ELF-1 (cell line): ENCODE data around the gene PLCG2.
A peak's percentile ranks its signal among the peaks of the same experiment; 100 is the strongest.

Experiments
- DNase-seq: peaks from one replicate; pipeline ENCODE4 v3.0.0-alpha.2; 2016; ENCODE audit warnings: low read depth, low spot score

Gene PLCG2

DNA sequence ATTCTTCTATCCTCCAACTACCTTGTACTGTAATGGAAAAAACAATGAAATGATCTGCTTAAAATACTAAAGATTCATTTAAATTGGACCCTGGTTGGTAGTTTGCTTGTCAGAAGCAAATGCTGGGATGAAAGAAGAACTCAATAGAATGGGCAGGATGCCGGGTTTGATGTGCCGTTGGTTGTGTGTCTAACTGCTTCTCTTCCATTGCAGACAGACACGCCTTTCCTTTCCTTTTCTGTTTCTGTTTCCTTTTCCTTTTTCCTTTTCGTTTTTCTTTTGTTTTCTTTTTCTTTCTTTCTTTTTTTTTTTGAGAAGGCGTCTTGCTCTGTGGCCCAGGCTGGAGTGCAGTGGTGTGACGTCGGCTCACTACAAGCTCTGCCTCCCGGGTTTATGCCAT lies 64.6 kb downstream of the PLCG2 start:
- no peak for DNase-seq

- DNase-seq, result no peak
Measured at GRCh38 chr16:81846105-81846504, 67.0 kb downstream of the PLCG2 start.

DNA sequence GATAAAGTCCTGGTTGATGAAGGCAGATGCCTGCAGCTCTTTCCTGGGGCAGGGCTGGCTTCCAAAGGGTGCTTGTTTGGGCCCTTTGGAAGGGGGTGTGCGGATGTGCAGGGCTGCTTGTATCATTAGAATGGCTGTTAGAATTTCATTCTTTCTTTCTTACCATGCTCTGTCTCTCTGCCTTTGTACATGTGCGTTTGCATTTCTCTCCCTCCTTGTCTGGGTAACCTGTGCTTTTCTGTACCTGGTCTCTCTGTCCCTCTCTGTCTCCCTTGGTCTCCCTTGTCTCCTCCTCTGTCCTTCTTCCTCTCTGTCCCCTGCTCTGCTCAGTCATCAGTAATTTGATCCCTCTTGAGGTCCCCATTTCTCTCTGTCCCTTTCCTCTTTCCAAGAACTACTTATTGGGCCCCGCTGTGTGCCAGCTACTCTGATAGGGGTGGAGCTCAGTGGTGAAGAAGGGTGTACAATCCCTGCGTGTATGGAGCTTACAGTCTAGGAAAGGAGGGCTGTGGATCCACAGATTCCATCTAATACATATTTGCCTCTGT lies 69.3 kb downstream of the PLCG2 start:
- no peak for DNase-seq

- DNase-seq, result no peak
Measured at GRCh38 chr16:81850197-81850944, 71.3 kb downstream of the PLCG2 start.

GRCh38 chr16:81852347-81852746 lies 73.3 kb downstream of the PLCG2 start:
- DNase-seq, result no peak

GRCh38 chr16:81855552-81856153 lies 76.6 kb downstream of the PLCG2 start:
- peak; percentile 57 for DNase-seq

DNA sequence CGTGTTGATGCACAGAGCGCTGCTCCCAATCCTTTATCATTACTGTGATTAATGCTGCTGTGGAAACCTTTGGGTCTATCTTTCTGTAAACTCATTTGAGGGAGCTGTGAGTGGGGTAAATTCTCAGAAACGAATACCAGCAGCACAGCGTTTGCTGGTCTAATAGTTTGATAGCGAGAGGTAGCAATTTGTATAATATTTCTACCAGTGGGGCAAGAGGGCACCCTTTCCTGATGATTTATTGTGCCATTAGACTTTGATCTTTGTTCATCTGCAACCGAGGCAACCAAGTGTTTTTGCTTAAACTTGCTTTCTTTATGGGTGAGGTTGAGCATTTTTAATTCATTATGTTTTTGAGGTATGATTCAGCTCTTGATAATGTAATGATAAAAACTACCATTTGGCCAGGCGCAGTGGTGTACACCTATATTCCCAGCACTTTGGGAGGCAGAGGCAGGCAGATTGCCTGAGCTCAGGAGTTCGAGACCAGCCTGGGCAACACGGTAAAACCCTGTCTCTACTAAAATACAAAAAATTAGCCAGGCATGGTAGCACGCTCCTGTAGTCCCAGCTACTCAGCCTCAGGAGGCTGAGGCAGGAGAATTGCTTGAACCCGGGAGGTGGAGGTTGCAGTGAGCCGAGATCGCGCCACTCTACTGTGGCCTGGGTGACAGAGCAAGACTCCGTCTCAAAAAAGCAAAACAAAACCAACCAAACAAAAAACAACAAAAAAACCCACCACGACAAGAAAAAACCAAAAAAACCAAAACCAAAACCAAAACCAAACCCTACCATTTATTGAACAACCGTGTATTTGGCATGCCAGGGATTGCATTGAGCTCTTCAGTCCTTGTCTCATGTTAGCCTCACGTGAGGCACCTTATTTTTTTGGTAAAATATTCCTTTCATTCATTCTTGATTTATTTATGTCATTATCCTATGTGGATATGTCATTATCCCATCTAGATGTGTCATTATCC lies 81.5 kb downstream of the PLCG2 start:
- no peak for DNase-seq

DNA sequence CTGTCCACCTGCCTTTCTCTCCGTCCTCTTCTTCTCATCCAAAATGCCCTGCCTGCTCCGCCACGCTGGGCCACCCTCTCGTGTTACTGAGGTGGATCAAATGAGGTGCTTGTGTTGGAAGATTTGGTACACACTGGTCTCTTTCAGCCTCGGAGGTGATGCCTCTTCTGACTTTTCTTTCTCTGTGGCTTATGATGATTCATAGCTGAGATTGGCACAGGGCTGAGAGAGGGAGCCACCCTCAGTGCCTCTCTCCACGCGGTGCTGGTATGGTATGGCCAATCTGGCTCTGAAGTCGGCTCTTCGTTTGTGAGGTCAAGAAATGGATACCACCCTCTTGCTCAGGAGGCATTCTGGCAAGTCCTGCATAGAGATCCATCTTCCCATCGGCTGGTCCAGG lies 82.4 kb downstream of the PLCG2 start:
- DNase-seq, result no peak

DNA sequence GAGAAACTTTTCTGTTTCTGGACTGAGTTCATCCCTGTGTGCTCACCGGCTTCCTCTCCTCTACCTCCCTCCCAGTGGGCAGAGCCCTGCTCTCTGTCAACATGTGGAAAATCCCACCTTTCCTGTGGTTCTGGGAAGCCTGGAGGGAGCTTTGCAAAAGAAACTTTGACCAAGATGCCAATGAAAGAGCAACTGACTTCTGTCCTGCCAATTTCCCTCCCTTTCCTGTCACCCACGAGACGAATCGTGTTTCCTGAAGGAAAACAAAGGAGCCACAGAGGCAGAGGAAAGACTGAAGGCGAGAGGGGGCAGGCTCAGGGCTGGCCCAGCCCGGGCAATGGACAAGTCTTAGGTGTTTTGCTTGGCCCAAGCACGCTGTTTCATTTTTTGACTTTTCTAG lies 82.8 kb downstream of the PLCG2 start:
- DNase-seq, result no peak

- peak; percentile 75 for DNase-seq
Measured at GRCh38 chr16:81863630-81864352, 84.7 kb downstream of the PLCG2 start.

- DNase-seq, result peak; percentile 89
Measured at GRCh38 chr16:81864646-81865382, 85.7 kb downstream of the PLCG2 start.

DNA sequence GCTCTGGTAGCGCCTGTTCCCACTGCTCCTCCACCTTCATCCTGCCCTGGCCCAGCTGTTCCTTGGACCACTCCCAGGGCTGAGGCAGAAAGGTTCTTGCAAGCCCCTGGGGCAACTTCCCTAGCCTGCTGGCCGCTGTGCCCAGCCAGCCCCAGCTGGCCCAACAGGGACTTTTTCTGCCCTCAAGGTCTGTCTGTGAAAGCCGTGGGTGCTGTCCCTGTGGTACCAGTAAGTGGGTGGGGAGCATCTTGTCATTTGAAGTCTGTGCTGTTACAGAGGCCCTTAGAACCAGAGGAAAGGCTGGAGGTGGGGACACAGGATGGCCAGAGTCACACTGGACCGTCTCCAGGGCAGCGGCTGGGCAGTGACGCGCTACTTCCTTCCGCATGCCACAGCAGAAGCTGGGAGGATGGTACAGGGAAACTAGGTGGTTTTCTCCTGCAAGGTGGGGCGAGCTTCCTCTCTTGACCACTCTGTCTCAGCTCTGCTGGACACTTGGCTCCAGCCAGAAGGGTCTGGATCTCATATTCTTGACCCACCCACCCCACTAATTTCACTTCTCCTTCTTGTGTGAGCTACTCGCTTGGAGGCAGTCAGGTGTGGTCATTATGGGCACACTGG lies 87.8 kb downstream of the PLCG2 start:
- no peak for DNase-seq

- no peak for DNase-seq
Measured at GRCh38 chr16:81868057-81868748, 89.1 kb downstream of the PLCG2 start.

DNA sequence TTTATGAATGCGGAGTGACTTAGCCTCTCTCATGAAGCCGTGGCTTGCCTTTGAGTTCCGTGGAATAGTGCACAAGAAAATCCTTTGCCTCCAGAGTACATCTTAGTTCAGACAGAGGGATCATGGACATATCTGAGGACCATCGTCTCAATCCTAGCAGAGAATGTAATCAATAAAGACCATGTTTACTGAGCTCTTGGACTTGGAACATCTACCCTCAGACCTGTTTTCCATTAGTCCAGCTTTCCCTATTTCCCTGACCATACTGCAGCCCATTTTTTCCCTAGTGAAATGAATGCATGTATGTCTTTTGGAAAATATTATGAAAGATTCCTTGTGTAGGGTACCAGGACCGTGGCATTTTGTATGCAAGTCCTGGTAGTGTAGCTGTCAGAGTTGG lies 90.2 kb downstream of the PLCG2 start:
- DNase-seq, result no peak

DNA sequence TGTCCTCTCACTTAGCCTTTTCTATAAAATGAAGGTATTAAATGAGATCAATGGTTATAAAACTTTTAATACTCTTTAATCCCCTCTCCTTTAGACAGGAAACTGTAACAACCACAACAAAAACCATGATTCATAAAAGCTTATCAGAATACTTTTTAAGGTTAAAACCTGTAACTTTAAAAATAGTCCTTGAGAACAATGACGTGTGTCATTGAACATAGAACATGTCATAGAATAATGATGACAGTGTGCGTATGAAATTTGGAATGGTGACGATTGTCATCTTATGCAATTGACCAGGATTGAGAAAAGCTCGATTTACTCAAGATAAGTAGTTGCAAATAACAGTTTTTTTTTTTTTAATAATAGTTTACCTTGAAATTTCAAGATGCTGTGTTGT lies 94.1 kb downstream of the PLCG2 start:
- no peak for DNase-seq

- peak; percentile 26 for DNase-seq
Measured at GRCh38 chr16:81873843-81874752, 95.0 kb downstream of the PLCG2 start.

GRCh38 chr16:81875461-81875860 lies 96.4 kb downstream of the PLCG2 start:
- no peak for DNase-seq

- DNase-seq, result no peak
Measured at GRCh38 chr16:81876273-81876900, 97.3 kb downstream of the PLCG2 start.
